ENCODE measurements around the gene MTX1.

Gene MTX1

GRCh38 chr1:155168456-155169210, 39.9 kb upstream of the MTX1 start:
- TF ChIP-seq CTCF (IDR thresholded peaks at IDR 0.05): no peak

GRCh38 chr1:155169541-155169940, 39.0 kb upstream of the MTX1 start:
- TF ChIP-seq CTCF (IDR thresholded peaks at IDR 0.05): no peak

GRCh38 chr1:155170101-155170785, 38.3 kb upstream of the MTX1 start:
- no peak for TF ChIP-seq CTCF (IDR thresholded peaks at IDR 0.05)

- TF ChIP-seq CTCF (IDR thresholded peaks at IDR 0.05): no peak
Measured at GRCh38 chr1:155170806-155171205, 37.7 kb upstream of the MTX1 start.

- TF ChIP-seq CTCF (IDR thresholded peaks at IDR 0.05): no peak
Measured at GRCh38 chr1:155171836-155172731, 36.4 kb upstream of the MTX1 start.

- TF ChIP-seq CTCF (IDR thresholded peaks at IDR 0.05): peak; percentile 99
Measured at GRCh38 chr1:155172732-155173477, 35.6 kb upstream of the MTX1 start, which contains the start of gene KRTCAP2. Gene KRTCAP2 (minus strand): TSS chr1:155173304. CDS start chr1:155173224, 80 bp downstream.

Data from LNCAP (cell line).